Measurements from ENCODE around the gene HMGN3. TPM values are rescaled to one million over a fixed set of nuclear protein-coding genes. Genes with fewer than 3 reads are reported as not detected.

Gene HMGN3
- total RNA-seq, 1 experiment from 2014 or later, result 183 TPM

- no peak overlapping the region for H3K4me3 Mint-ChIP-seq
- Histone ChIP-seq H3T11ph (ENCODE audit: low read length) (no peak overlapping the region), H3K23me2 (ENCODE audit: insufficient read length, low read depth, low read length, poor library complexity, severe bottlenecking) (no peaks in the 10 kb centered on the region), H3K18ac (ENCODE audit: insufficient read length, low read depth, low read length) (no peak overlapping the region), H3K14ac (ENCODE audit: insufficient read depth, low read length) (no peak overlapping the region), H2BK15ac (ENCODE audit: low read depth, low read length) (no peak overlapping the region), H3K79me2 (ENCODE audit: insufficient read depth, low read length) (no peaks in the 10 kb centered on the region), H3K27me3 (ENCODE audit: insufficient read depth, low read length) (no peaks in the 10 kb centered on the region), H2BK12ac (ENCODE audit: insufficient read length, low read depth, low read length) (no peak overlapping the region), H3K9ac (ENCODE audit: extremely low read depth, insufficient read length, low read length) (no peak overlapping the region), H3K4me2 (ENCODE audit: insufficient read depth, insufficient read length, low read length) (no peak overlapping the region), H2BK20ac (ENCODE audit: low read depth, low read length, poor library complexity, severe bottlenecking) (no peak overlapping the region), H4K20me1 (ENCODE audit: control insufficient read depth, insufficient read depth, insufficient read length) (no peaks in the 10 kb centered on the region), H4K5ac (ENCODE audit: insufficient read length, low read depth, low read length) (no peak overlapping the region), H2AFZ (ENCODE audit: low read length) (no peak overlapping the region), H2AK5ac (ENCODE audit: insufficient read length, low read length) (no peak overlapping the region), H3K79me1 (ENCODE audit: insufficient read depth, low read depth, low read length, poor library complexity, severe bottlenecking) (no peaks in the 10 kb centered on the region), H4K91ac (ENCODE audit: insufficient read length, low read depth, low read length) (no peak overlapping the region), H3K27ac (ENCODE audit: insufficient read length, low read depth, low read length) (no peak overlapping the region), H4K8ac (replicated peaks; ENCODE audit: insufficient read length, low read depth, low read length) (no peak overlapping the region), H2BK5ac (ENCODE audit: insufficient read length, low read length) (no peak overlapping the region), H3K23ac (ENCODE audit: insufficient read length, low read depth, low read length) (no peak overlapping the region), H3K4ac (ENCODE audit: low read depth, low read length) (no peak overlapping the region), H3K4me1 (ENCODE audit: insufficient read depth, low read length) (no peaks in the 10 kb centered on the region), H3K56ac (ENCODE audit: insufficient read length, low read depth, low read length) (no peak overlapping the region), H2BK120ac (ENCODE audit: low read depth, low read length, poor library complexity, severe bottlenecking) (no peak overlapping the region), H3K9me3 (ENCODE audit: control insufficient read depth, low read depth, low read length) (no peaks in the 10 kb centered on the region)
- no CpG with 5 or more reads among the region's 2 CpGs for WGBS (ENCODE audit: extremely low coverage, insufficient read length, low lambda C conversion rate)
- no peak for DNase-seq
- peaks cover 4% of the 10 kb centered on the region in 2 experiments; a peak in 3 of 4 replicates for H3K4me1 Mint-ChIP-seq
- H3K27me3 Mint-ChIP-seq (ENCODE audit: low read depth), result peaks cover 2% of the 10 kb centered on the region; the same call in 1 of the 2 replicates
- peaks cover 17% of the 10 kb centered on the region in 2 experiments for H3K9me3 Mint-ChIP-seq
- no peak overlapping the region for H3K27ac Mint-ChIP-seq
- TF ChIP-seq, protein P1, sequence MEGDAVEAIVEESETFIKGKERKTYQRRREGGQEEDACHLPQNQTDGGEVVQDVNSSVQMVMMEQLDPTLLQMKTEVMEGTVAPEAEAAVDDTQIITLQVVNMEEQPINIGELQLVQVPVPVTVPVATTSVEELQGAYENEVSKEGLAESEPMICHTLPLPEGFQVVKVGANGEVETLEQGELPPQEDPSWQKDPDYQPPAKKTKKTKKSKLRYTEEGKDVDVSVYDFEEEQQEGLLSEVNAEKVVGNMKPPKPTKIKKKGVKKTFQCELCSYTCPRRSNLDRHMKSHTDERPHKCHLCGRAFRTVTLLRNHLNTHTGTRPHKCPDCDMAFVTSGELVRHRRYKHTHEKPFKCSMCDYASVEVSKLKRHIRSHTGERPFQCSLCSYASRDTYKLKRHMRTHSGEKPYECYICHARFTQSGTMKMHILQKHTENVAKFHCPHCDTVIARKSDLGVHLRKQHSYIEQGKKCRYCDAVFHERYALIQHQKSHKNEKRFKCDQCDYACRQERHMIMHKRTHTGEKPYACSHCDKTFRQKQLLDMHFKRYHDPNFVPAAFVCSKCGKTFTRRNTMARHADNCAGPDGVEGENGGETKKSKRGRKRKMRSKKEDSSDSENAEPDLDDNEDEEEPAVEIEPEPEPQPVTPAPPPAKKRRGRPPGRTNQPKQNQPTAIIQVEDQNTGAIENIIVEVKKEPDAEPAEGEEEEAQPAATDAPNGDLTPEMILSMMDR (conservative IDR thresholded peaks at IDR 0.05), result no peak
- peaks cover 0 to 11% (median 11%) of the 10 kb centered on the region in 3 experiments; a peak in 3 of 7 replicates for H3K36me3 Mint-ChIP-seq (ENCODE audit: insufficient read depth in 1 of 3, low read depth in 3 of 3)
Observed at GRCh38 chr6:79249136-79249535, 14.7 kb upstream of the HMGN3 start.

All from H9 (cell line).